GM19099 (cell line): ENCODE measurements around the gene WDR64.

Source experiments
- POLR2A ChIP-seq: IDR thresholded peaks from 3 replicates; pipeline ENCODE4 v1.6.1; 2011; ENCODE audit warnings: low read depth; ENCODE audit not compliant: insufficient read length; ENCODE audit errors: extremely low read depth

The WDR64 gene

GRCh38 chr1:241813768-241814320, 161.8 kb downstream of the WDR64 start:
- TF ChIP-seq POLR2A, result no peak

GRCh38 chr1:241816008-241816407, 163.9 kb downstream of the WDR64 start:
- no peak for TF ChIP-seq POLR2A

GRCh38 chr1:241817331-241817792, 165.3 kb downstream of the WDR64 start:
- TF ChIP-seq POLR2A, result no peak

GRCh38 chr1:241817956-241818612, 166.0 kb downstream of the WDR64 start:
- no peak for TF ChIP-seq POLR2A

GRCh38 chr1:241819340-241819866, 167.3 kb downstream of the WDR64 start:
- TF ChIP-seq POLR2A, result no peak

GRCh38 chr1:241821363-241821762, 169.3 kb downstream of the WDR64 start:
- no peak for TF ChIP-seq POLR2A

GRCh38 chr1:241822846-241823245, 170.8 kb downstream of the WDR64 start:
- no peak for TF ChIP-seq POLR2A

GRCh38 chr1:241823925-241824324, 171.8 kb downstream of the WDR64 start:
- no peak for TF ChIP-seq POLR2A

- no peak for TF ChIP-seq POLR2A
Measured at GRCh38 chr1:241825581-241825980, 173.5 kb downstream of the WDR64 start.

- no peak for TF ChIP-seq POLR2A
Measured at GRCh38 chr1:241827264-241827663, 175.2 kb downstream of the WDR64 start.

- TF ChIP-seq POLR2A, result no peak
Measured at GRCh38 chr1:241828463-241829021, 176.5 kb downstream of the WDR64 start.

- no peak for TF ChIP-seq POLR2A
Measured at GRCh38 chr1:241829468-241829867, 177.4 kb downstream of the WDR64 start.

GRCh38 chr1:241834733-241835377, 182.8 kb downstream of the WDR64 start:
- TF ChIP-seq POLR2A, result no peak

- no peak for TF ChIP-seq POLR2A
Measured at GRCh38 chr1:241836941-241837340, 184.9 kb downstream of the WDR64 start.

GRCh38 chr1:241837416-241837815, 185.3 kb downstream of the WDR64 start:
- no peak for TF ChIP-seq POLR2A

GRCh38 chr1:241837901-241838300, 185.8 kb downstream of the WDR64 start:
- TF ChIP-seq POLR2A, result no peak
